K562 (cell line): ENCODE data around the gene CACNA1C. TPM values are rescaled to one million over a fixed set of nuclear protein-coding genes. Genes with fewer than 3 reads are reported as not detected.

Source experiments
- ATAC-seq: fragments of 200-7000 bp; cut with Tn5 transposase; 3 replicates; pipeline ENCODE4 v1.9.1; 2020; ENCODE audit warnings: moderate library complexity
- BruUV-seq: library from RNA; stranded (reverse); fragments of 400-500 nt; replicated peaks from 2 replicates; lab custom pipeline; 2021; lab: Mats Ljungman, UMichigan
- CTCF ChIA-PET: fragments of 300-600 bp; formaldehyde crosslinking; extraction: SDS; loops from one replicate; lab custom pipeline; 2021; ENCODE audit warnings: low intra/inter-chr PET ratio; lab: Yijun Ruan, JAX
- POLR2A ChIA-PET: fragments of 300-600, 350-650 bp; sonication (Branson Sonifier 250); formaldehyde crosslinking; extraction: SDS; loops from one replicate; lab custom pipeline; 2021; ENCODE audit warnings: antibody characterized with exemption, inconsistent platforms; lab: Yijun Ruan, JAX
- DNase-seq, 4 experiments: peaks; one replicate each; pipeline versions ENCODE4 v3.0.0 to v3.0.0-alpha.2; 2011 to 2018; ENCODE audit warnings: low spot score in 3 of 4, mixed read lengths in 3 of 4; ENCODE audit errors: extremely low read depth in 1 of 4
- FAIRE-seq: peaks from 2 replicates; lab custom pipeline; 2011; peaks lifted over from hg19 to GRCh38; lab: Jason Lieb, UNC
- H2AFZ ChIP-seq: 2 replicates; pipeline ENCODE4 v1.6.0; 2011; ENCODE audit warnings: low read depth, low read length, control low read depth, inconsistent platforms
- H3K27ac ChIP-seq: fragments of 200-600 bp; 3 replicates; pipeline ENCODE4 v1.8.0; 2011; ENCODE audit warnings: low read depth, mild to moderate bottlenecking, control low read depth, inconsistent platforms, low read length, moderate library complexity, mixed read lengths; ENCODE audit errors: extremely low read depth
- H3K27me3 ChIP-seq, 2 experiments: fragments of 300-600 bp in 1 of 2; 2 replicates in 1 of 2; 3 replicates in 1 of 2; pipeline versions ENCODE4 v1.6.0 to v1.8.0; 2011; ENCODE audit warnings: inconsistent platforms in 2 of 2, low read length in 2 of 2, mild to moderate bottlenecking in 1 of 2, mixed read lengths in 1 of 2, moderate library complexity in 1 of 2; ENCODE audit not compliant: control insufficient read depth in 2 of 2, insufficient read depth in 2 of 2
- H3K36me3 ChIP-seq: fragments of 300-600 bp; 3 replicates; pipeline ENCODE4 v1.8.0; 2011; ENCODE audit warnings: mild to moderate bottlenecking, low read length, inconsistent platforms; ENCODE audit not compliant: control insufficient read depth, insufficient read depth
- H3K4me1 ChIP-seq, 2 experiments: fragments of 200-600 bp in 1 of 2; replicated peaks in 1 of 2; 2 replicates in 1 of 2; 3 replicates in 1 of 2; pipeline versions ENCODE4 v1.5.1 to v1.8.0; 2011; ENCODE audit warnings: inconsistent platforms in 2 of 2, low read length in 2 of 2, mild to moderate bottlenecking in 1 of 2, mixed read lengths in 1 of 2, moderate library complexity in 1 of 2; ENCODE audit not compliant: control insufficient read depth in 2 of 2, insufficient read depth in 2 of 2
- H3K4me2 ChIP-seq: 2 replicates; pipeline ENCODE4 v1.6.1; 2011; ENCODE audit warnings: low read length, control low read depth, inconsistent platforms, mixed read lengths; ENCODE audit not compliant: insufficient read depth
- H3K4me3 ChIP-seq: fragments of 200-600 bp; sonication (generic), shearing (Covaris generic); 2 replicates; pipeline ENCODE4 v1.5.1; 2016; ENCODE audit warnings: control low read depth, inconsistent platforms
- H3K79me2 ChIP-seq: fragments of 200-600 bp; 3 replicates; pipeline ENCODE4 v1.8.0; 2011; ENCODE audit warnings: low read length, inconsistent platforms; ENCODE audit not compliant: control insufficient read depth, insufficient read depth
- H3K9ac ChIP-seq, 2 experiments: 2 replicates each; pipeline versions ENCODE4 v1.6.0 to v1.6.1; 2011; ENCODE audit warnings: low read depth in 2 of 2, low read length in 2 of 2, control low read depth in 1 of 2, inconsistent platforms in 1 of 2, mild to moderate bottlenecking in 1 of 2, mixed read lengths in 1 of 2; ENCODE audit not compliant: insufficient read depth in 1 of 2
- H3K9me1 ChIP-seq: one replicate; pipeline ENCODE4 v1.6.0; 2011; ENCODE audit warnings: inconsistent platforms, mild to moderate bottlenecking, low read length, moderate library complexity; ENCODE audit not compliant: control insufficient read depth, insufficient read depth
- H3K9me3 ChIP-seq: replicated peaks from 2 replicates; pipeline ENCODE4 v1.5.1; 2011; ENCODE audit warnings: low read depth, low read length, inconsistent platforms; ENCODE audit not compliant: control insufficient read depth, insufficient read depth
- H4K20me1 ChIP-seq: replicated peaks from 2 replicates; pipeline ENCODE4 v1.6.1; 2011; ENCODE audit warnings: low read length, inconsistent platforms, mixed read lengths; ENCODE audit not compliant: control insufficient read depth, insufficient read depth
- BRF1 ChIP-seq: IDR thresholded peaks from 3 replicates; pipeline ENCODE4 v1.6.1; 2011; ENCODE audit warnings: borderline replicate concordance, mild to moderate bottlenecking; ENCODE audit not compliant: insufficient read length; ENCODE audit errors: extremely low read depth
- L3MBTL2 ChIP-seq: fragments of 450-650 bp; IDR thresholded peaks from 2 replicates; pipeline ENCODE4 v1.6.1; 2016; ENCODE audit warnings: mild to moderate bottlenecking, moderate library complexity
- THAP7 ChIP-seq: fragments of 250-450 bp; sonication (Bioruptor Pico); IDR thresholded peaks from 2 replicates; pipeline ENCODE4 v1.5.0; 2021
- ZNF197 ChIP-seq: fragments of 200-800 bp; sonication (Bioruptor generic); IDR thresholded peaks from 2 replicates; pipeline ENCODE4 v1.6.1; 2016; ENCODE audit warnings: low read depth, missing genetic modification characterization, missing compliant biosample characterization
- WGBS: fragments of 100-300 bp; shearing (Covaris generic); methylation state at CpG from one replicate; pipeline ENCODE4 v1.1.6; 2016; ENCODE audit warnings: low coverage, mixed read lengths; ENCODE audit not compliant: insufficient coverage; ENCODE audit errors: missing lambda C conversion rate; 5-methylcytosine and 5-hydroxymethylcytosine counted together
- in situ Hi-C: fragments of 300-500 bp; cut with MboI; formaldehyde crosslinking; loops from 4 replicates; pipeline ENCODE4 v1.15.0; 2018; ENCODE audit warnings: inconsistent platforms, mixed read lengths
- intact Hi-C: fragments of 100-400 bp; cut with micrococcal nuclease; formaldehyde crosslinking; loops from 2 replicates; pipeline ENCODE4 v1.14.2; 2022
- polyA plus RNA-seq, 8 experiments: library from polyadenylated mRNA; depleted of rRNA in 4 of 8; stranded (reverse) in 5 of 8; unstranded in 3 of 8; fragments of >200 nt; fragmentation: Nextera tagmentation in 2 of 8; fragmentation: Illumina TruSeq in 1 of 8; extraction: Ambion mirVana in 2 of 8; extraction: Trizol in 1 of 8; gene quantifications; 2 replicates each; pipeline versions ENCODE4 v1.2.1 to v1.2.3, GENCODE V29; 2011 to 2014; ENCODE audit warnings: inconsistent platforms in 1 of 8, missing spikeins in 1 of 8
- total RNA-seq, 7 experiments: library from RNA; depleted of rRNA in 6 of 7; stranded (reverse); fragments of >200 nt in 6 of 7; fragmentation: Illumina TruSeq in 2 of 7; extraction: Trizol in 2 of 7; gene quantifications; 2 replicates each; pipeline versions ENCODE4 v1.2.1 to v1.2.3, GENCODE V29; 2011 to 2021; ENCODE audit warnings: low replicate concordance in 1 of 7

Gene CACNA1C
- total and polyA plus RNA-seq, 9 of the 15 experiments (the other 6 are each of a cell fraction or from before 2014, with no cell fraction given), result not detected

GRCh38 chr12:2074792-2075191 lies 22.0 kb downstream of the CACNA1C start (continued):
- no peak for TF ChIP-seq THAP7
- no peak for TF ChIP-seq L3MBTL2

GRCh38 chr12:2075508-2076195 lies 22.9 kb downstream of the CACNA1C start:
- BruUV-seq, result no TSS peak
- DNase-seq (no peak), ATAC-seq (no peak), FAIRE-seq (no peak)
- no peaks in the 10 kb centered on the region for H4K20me1 ChIP-seq
- WGBS, result under 1% methylated on average over 9 of the region's 9 CpGs
- H3K4me2 ChIP-seq, result no peak overlapping the region
- H3K79me2 ChIP-seq, result no peaks in the 10 kb centered on the region
- H3K9ac ChIP-seq, result no peak overlapping the region
- no peak overlapping the region for H3K4me3 ChIP-seq
- TF ChIP-seq ZNF197 (CRISPR knock-in tag), result no peak
- TF ChIP-seq BRF1, result no peak
- ChIA-PET POLR2A (no interaction called here), CTCF (no interaction called here)
- H3K4me1 ChIP-seq, result no peaks in the 10 kb centered on the region
- H3K27me3 ChIP-seq, result peaks cover 0 to 4% of the 10 kb centered on the region in 2 experiments; a peak in 1 of 5 replicates
- H3K36me3 ChIP-seq, result no peaks in the 10 kb centered on the region
- H3K27ac ChIP-seq, result no peak overlapping the region
- no peaks in the 10 kb centered on the region for H3K9me1 ChIP-seq
- in situ Hi-C loops, result no loop called here
- H2AFZ ChIP-seq, result no peak overlapping the region
- no peaks in the 10 kb centered on the region for H3K9me3 ChIP-seq
- intact Hi-C loops, result no loop called here
